Naive thymus-derived CD8-positive, alpha-beta T cell (primary cell): Measurements from ENCODE around the gene TRABD2B. TPM values are rescaled to one million over a fixed set of nuclear protein-coding genes. Genes with fewer than 3 reads are reported as not detected.
A peak's percentile ranks its signal among the peaks of the same experiment; 100 is the strongest.

Experiments
- ATAC-seq, 2 donors: fragments of 150-1000 bp; cut with Tn5 transposase in 1 of 2; sonication (Bioruptor Pico), chemical (Tn5 transposase) in 1 of 2; 1 replicate in 1 of 2; 2 replicates in 1 of 2; pipeline ENCODE4 v1.10.0; 2021; ENCODE audit warnings: mild to moderate bottlenecking in 2 of 2, moderate library complexity in 2 of 2
- POLR2A ChIA-PET: fragments of 350-600 bp; sonication (Branson Sonifier 250); formaldehyde crosslinking; loops from one replicate; lab custom pipeline; 2021; ENCODE audit warnings: antibody characterized with exemption; lab: Charles Lee
- DNase-seq, 10 donors: peaks; one replicate each; pipeline versions ENCODE4 v3.0.0 to v3.0.0-alpha.2; 2020 to 2022
- H3K27ac Mint-ChIP-seq, 10 donors: one replicate each; pipeline ENCODE4 v1.8.0; 2020 to 2022; ENCODE audit warnings: mild to moderate bottlenecking in 10 of 10, mixed read lengths in 10 of 10, moderate library complexity in 4 of 10, inconsistent platforms in 1 of 10
- H3K27me3 Mint-ChIP-seq, 5 donors: one replicate each; pipeline ENCODE4 v1.8.0; 2021 to 2022; ENCODE audit warnings: mixed read lengths in 5 of 5
- H3K36me3 Mint-ChIP-seq, 3 donors: one replicate each; pipeline ENCODE4 v1.8.0; 2020 to 2022; ENCODE audit warnings: mixed read lengths in 3 of 3, mild to moderate bottlenecking in 2 of 3, inconsistent platforms in 1 of 3
- H3K4me1 Mint-ChIP-seq, 4 donors: one replicate each; pipeline ENCODE4 v1.8.0; 2021 to 2022; ENCODE audit warnings: mixed read lengths in 4 of 4
- H3K4me3 Mint-ChIP-seq, 10 donors: one replicate each; pipeline ENCODE4 v1.8.0; 2020 to 2022; ENCODE audit warnings: mild to moderate bottlenecking in 10 of 10, mixed read lengths in 10 of 10, moderate library complexity in 6 of 10, inconsistent platforms in 1 of 10
- H3K9me3 Mint-ChIP-seq, 9 donors: one replicate each; pipeline ENCODE4 v1.8.0; 2020 to 2022; ENCODE audit warnings: mixed read lengths in 9 of 9, mild to moderate bottlenecking in 3 of 9, inconsistent platforms in 1 of 9, moderate library complexity in 1 of 9
- polyA plus RNA-seq, 3 donors: library from polyadenylated mRNA; unstranded; fragments of 300-500 nt; fragmentation: Illumina TruSeq; gene quantifications; one replicate each; pipeline ENCODE4 v1.2.3, GENCODE V29; 2021
- total RNA-seq, 8 experiments: library from RNA in 2 of 8; stranded (reverse) in 2 of 8; gene quantifications; one replicate each; pipeline ENCODE4 v1.2.3 and lab custom pipeline; 2021 to 2026

TRABD2B gene
- total RNA-seq: not detected
- polyA plus RNA-seq: not detected
- 0 to 0.17 (median 0) reads per million in 6 experiments for total RNA-seq (lab: John Stamatoyannopoulos, UW)

DNA sequence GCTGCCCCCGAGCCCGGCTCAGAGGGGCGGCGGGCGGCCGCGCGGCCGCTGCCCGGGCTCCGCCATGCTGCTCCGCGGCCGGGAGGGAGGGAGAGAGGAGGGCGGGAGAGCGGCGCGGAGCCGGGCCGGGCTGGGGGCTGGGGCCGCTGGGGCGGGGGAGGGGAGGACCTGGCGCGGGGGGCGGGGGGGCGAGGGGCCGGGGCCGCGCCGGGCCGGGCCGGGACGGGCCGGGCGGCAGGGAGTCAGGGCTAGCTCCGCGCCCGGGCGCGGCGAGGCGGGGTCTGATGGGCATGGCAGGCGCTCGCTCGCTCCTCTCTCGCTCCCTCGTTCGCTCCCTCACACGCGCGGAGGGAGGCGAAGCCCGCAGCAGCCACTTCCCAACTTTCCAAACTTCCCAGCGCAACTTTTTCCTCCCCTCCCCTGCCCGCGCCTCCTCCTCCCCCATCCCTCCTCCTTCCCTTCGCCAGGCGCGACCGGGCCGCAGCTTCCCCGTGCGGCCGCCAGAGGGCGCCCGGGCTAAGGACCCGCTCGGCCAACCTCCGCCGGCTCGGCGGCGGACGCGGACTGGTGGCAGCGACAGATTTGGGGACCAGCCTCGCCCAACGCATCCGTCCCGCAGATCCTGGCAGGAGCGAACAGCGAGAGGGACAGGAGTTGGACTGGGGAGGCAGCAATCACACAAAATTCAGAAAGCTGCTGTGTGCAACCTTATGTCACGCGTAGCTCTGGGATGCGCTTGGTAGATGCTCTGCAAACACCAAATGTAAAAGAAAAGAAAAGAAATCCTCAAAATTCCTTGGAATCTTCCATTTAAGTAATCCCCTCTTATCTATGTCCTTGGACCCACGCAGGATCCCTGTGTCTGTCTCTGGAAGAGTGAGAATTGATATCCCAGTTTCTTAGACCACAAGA, at the start of gene TRABD2B:
Gene TRABD2B (minus strand): TSS at position 97 of the 912 bp plus-strand sequence.
- peak within 1 kb of the TSS in 1 of 10 donors; percentile 24 for H3K27ac Mint-ChIP-seq
- ATAC-seq (peak; percentile 64 to 80), DNase-seq (peak; percentile 27 to 68 (median 54))
- H3K9me3 Mint-ChIP-seq: peaks cover 0 to 2% (median 0%) of the 10 kb centered on the region in 9 donors
- peaks cover 39 to 67% (median 58%) of the 10 kb centered on the region in 5 donors for H3K27me3 Mint-ChIP-seq
- POLR2A ChIA-PET: no interaction called here
- peak within 1 kb of the TSS; percentile 63 to 88 (median 76) for H3K4me3 Mint-ChIP-seq
- H3K36me3 Mint-ChIP-seq: peaks cover 0 to 7% (median 0%) of the 10 kb centered on the region in 3 donors
- H3K4me1 Mint-ChIP-seq: peaks cover 3 to 12% (median 8%) of the 10 kb centered on the region in 4 donors

DNA sequence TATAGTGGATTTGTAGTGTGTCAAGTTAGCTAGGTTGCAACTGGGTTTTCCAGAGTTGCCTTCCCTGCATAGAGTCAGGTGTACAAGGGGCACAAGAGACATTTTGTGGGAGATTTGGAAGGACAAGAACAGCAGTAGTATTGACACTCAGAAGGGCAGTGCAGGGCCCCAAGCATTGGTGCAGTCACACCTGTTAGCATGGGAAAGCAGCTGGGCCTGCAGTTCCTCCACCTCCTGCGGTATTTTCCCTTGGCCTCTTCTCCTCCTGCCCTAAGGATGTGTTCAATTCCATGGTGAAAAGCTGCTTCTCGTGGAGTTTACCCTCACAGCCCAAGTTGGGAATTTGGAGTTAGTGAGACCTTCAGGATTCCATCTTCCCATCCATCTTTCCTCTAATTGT, 47.1 kb upstream of the TRABD2B start:
- Mint-ChIP-seq H3K4me1 (no peaks in the 10 kb centered on the region), H3K36me3 (no peaks in the 10 kb centered on the region), H3K27me3 (peaks cover 0 to 11% (median 9%) of the 10 kb centered on the region in 5 donors), H3K27ac (no peak overlapping the region), H3K9me3 (no peaks in the 10 kb centered on the region), H3K4me3 (no peak overlapping the region)
- ATAC-seq (no peak), DNase-seq (no peak)
- POLR2A ChIA-PET: no interaction called here

DNA sequence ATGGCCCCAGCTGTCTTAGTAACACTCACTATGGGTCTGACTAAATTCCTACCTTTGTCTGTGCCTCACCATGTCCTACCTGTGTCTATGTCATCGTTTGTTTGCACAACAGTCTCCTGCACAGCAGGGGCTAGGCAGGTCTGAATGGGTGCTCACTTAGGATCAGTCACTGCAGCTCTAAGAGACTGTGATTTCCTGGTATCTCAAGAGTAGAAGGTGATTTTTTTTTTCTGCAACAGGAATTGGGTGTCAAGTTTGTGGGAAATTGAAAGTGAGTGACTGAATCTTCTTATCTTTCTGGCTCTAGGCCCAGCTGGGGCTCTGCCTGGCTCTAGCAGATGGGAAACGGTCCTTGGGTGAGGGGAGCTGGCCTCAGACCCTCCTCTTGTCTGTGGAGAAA, 46.4 kb upstream of the TRABD2B start:
- ATAC-seq: no peak
- POLR2A ChIA-PET: no interaction called here

DNA sequence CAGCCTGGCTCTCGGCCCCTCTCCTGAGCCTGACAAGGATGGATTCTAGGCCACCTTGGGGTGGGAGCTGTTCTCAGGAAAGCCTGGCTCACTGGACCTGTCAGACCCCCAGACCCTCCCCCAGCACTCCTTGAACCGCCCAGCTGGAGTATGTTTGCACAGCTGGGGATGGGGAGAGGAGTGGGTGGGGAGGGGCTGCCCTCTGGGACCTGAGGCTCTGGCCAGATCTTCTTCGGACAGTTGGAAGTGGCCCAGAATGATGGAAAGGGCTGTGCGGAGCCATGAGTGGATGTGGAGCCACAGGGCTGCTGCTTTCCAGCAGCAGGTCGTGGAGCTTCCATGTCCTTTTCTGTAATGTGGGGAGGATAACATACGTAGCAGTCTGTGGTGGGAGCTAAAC, 43.0 kb upstream of the TRABD2B start:
- Mint-ChIP-seq H3K27me3 (peaks cover 0 to 21% (median 15%) of the 10 kb centered on the region in 5 donors), H3K36me3 (no peaks in the 10 kb centered on the region), H3K4me1 (peaks cover 0 to 2% (median 0%) of the 10 kb centered on the region in 4 donors), H3K4me3 (no peak overlapping the region), H3K9me3 (no peaks in the 10 kb centered on the region), H3K27ac (peak overlapping the region in 1 of 10 donors; percentile 42)
- no peak for ATAC-seq
- DNase-seq: no peak
- POLR2A ChIA-PET: no interaction called here

More for the DNA sequence above, 46.4 kb upstream of the TRABD2B start:
- Mint-ChIP-seq H3K4me3 (no peak overlapping the region), H3K36me3 (no peaks in the 10 kb centered on the region), H3K4me1 (no peaks in the 10 kb centered on the region), H3K27me3 (peaks cover 0 to 11% (median 9%) of the 10 kb centered on the region in 5 donors), H3K9me3 (no peaks in the 10 kb centered on the region), H3K27ac (no peak overlapping the region)
- no peak for DNase-seq

DNA sequence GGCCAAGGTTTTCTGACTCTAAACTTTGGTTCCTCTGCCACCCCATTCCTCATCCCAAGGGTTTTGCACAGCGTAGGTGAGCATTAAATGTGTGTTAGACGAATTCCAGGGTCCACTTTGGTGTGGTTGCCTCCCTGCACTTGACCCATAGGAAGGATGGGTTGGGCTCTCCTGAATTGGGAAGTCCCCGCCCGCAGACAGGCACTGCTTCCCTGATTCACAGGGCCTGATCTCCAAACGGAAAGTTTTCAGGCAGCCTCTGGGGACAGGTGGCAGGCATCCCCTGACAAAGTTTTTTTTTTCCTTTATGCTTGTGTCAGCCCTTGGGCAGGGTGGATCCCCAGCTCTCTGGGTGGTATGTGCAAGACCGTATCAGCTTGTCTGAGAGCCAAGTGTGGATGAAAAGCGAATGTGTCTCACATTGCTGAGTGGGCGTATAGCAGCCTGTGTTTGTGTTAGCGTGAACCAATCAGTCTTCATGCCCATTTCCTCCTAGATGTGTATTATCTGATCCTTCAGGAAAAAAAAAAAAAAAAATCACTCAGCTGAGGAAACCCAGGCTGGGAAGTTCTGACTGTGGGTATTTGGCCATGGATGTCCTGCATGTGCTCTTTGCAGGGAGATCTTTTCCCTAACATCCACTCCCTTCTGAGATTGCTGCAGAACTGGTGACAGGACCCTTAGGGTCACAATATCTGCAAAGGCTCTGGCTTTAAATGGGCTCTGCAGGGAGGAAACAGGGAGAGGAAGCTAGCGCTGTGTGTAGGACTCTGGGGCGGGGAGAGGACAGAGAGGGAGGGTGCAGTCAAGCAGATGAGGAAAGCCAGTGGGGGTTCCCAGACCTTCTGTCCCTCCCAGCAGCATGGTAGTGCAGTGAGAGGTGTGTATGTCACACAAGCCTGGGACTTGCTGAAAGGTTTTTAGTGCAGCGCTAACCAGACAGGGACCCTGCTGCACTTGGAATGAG, 42.2 kb upstream of the TRABD2B start:
- H3K4me1 Mint-ChIP-seq: peaks cover 0 to 2% (median 0%) of the 10 kb centered on the region in 4 donors
- H3K27ac Mint-ChIP-seq: no peak overlapping the region
- ATAC-seq: no peak
- DNase-seq: no peak
- H3K9me3 Mint-ChIP-seq: no peaks in the 10 kb centered on the region
- no peaks in the 10 kb centered on the region for H3K36me3 Mint-ChIP-seq
- H3K27me3 Mint-ChIP-seq: peaks cover 0 to 21% (median 17%) of the 10 kb centered on the region in 5 donors
- H3K4me3 Mint-ChIP-seq: no peak overlapping the region
- POLR2A ChIA-PET: no interaction called here

DNA sequence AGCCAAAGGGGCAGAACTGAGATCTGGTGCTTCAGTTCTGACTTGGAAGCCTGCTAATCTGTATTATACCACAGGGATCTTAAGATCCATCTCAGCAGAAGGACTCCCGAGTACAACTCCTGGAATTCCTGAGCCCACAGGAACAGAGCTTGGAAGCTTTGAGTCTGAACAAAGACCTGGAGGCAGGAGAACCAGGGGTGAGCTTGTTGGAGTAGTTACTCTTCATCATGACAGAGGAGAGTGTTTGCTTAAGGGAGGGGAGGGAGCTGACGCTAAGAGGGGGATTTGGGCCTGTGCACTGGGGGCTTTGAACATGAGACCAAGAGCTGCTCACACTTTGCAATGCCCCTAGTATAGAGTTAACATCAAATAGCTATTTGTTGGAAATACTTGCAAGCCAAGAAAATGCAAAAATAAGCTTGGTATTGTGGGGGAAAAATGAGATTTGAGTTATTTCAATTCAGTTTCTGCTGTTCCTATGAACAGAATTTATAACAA, 41.1 kb upstream of the TRABD2B start:
- Mint-ChIP-seq H3K27me3 (peaks cover 0 to 21% (median 17%) of the 10 kb centered on the region in 5 donors), H3K9me3 (no peaks in the 10 kb centered on the region), H3K27ac (no peak overlapping the region), H3K4me3 (no peak overlapping the region), H3K4me1 (peaks cover 0 to 2% (median 0%) of the 10 kb centered on the region in 4 donors), H3K36me3 (no peaks in the 10 kb centered on the region)
- POLR2A ChIA-PET: no interaction called here
- ATAC-seq: no peak
- no peak for DNase-seq

DNA sequence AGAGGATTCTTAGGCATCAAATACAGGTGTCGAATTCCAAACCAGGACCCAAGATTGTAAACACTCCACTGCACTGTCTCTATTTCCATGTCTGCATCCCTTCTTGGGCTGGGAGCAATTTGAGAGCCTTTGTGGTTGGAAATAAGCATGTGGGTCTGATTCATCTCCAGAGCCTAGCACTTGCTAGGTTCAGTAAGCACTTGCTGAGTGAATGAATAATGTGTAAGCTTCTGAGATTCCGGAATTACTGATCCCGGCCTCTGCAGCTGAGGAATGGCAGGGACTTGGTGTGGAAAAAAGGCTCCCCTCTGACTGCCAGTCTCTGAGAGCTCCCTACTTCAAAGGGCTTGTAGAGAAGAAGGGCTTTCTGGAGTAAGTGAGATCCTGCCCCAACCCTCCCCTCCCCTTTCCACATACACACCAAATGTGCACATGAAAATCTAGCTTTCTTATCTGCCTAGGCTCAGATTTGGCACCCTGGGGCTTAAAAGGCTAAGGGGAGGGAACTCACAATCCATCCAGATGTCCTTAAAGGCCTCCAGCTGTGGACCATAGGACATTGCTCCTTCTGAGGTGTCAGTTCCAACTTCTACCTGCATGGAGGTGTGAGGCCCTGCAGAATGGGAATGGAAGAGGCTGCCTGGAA, 39.6 kb upstream of the TRABD2B start:
- DNase-seq: no peak
- POLR2A ChIA-PET: no interaction called here
- peaks cover 0 to 21% (median 17%) of the 10 kb centered on the region in 5 donors for H3K27me3 Mint-ChIP-seq
- ATAC-seq: no peak
- no peaks in the 10 kb centered on the region for H3K36me3 Mint-ChIP-seq
- H3K9me3 Mint-ChIP-seq: no peaks in the 10 kb centered on the region
- no peak overlapping the region for H3K4me3 Mint-ChIP-seq
- no peak overlapping the region for H3K27ac Mint-ChIP-seq
- peaks cover 0 to 2% (median 0%) of the 10 kb centered on the region in 4 donors for H3K4me1 Mint-ChIP-seq

DNA sequence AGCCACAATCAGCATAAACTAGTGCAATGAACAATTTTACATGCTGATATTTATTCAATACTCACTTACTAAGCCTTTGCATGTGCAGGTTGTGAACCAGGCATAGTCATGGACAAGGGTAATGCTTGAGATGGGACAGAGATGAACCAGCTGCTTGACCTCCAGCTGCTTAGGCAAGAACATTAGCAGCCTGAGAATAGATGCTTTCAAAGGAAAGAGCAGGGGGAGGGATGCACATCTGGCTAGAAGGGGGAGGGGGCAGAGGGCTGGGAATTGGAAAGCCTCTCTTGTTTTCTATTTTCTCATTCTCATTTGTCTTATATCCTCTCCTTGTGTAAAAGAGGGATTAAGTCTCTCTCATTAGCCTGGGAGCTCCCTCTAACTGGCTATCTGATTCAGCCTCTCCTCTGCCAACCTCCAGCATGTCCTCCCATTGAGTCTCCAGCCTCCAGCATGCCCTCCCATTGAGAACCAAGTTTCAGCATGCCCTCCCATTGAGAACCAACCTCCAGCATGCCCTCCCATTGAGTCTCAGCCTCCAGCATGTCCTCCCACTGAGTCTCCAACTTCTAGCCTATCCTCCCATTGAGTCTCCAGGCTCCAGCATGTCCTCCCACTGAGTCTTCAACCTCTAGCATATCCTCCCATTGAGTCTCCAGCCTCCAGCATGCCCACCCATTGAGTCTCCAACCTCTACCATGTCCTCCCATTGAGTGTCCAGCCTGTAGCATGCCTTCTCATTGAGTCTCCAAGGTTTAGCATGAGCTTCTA, 38.4 kb upstream of the TRABD2B start:
- H3K4me3 Mint-ChIP-seq: no peak overlapping the region

DNA sequence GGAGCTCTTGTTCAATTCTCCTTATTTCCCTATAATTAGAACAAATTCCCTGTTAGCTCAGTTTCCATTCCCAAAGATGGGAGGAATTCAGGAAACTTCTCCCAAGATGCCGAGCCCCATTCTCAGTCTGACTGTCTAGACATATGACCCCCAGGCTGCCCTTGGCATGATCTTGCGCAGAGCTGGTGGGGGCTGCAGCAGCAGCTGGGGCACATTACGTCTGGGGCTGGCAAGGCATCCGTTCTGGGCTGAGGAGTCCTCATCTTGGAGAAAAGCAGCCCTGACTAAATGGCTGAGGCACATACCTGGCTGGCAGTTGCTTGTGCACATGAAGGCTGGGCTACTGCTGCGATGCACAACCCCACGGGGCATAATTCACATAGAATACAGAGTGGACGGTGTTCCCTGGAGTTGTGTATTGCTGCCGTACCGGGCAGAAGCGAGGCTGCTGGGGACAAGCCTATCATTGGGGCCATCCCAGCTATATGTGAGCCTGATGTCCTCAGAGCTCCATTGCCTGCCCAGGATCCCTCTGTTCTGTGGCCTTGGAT, 36.4 kb upstream of the TRABD2B start:
- no peak overlapping the region for H3K4me3 Mint-ChIP-seq
- ATAC-seq: no peak
- H3K9me3 Mint-ChIP-seq: no peaks in the 10 kb centered on the region
- POLR2A ChIA-PET: no interaction called here
- H3K27ac Mint-ChIP-seq: no peak overlapping the region
- H3K27me3 Mint-ChIP-seq: peaks cover 0 to 27% (median 12%) of the 10 kb centered on the region in 5 donors
- no peaks in the 10 kb centered on the region for H3K36me3 Mint-ChIP-seq
- DNase-seq: no peak
- peaks cover 0 to 2% (median 0%) of the 10 kb centered on the region in 4 donors for H3K4me1 Mint-ChIP-seq

More for the DNA sequence above, 38.4 kb upstream of the TRABD2B start:
- Mint-ChIP-seq H3K9me3 (no peaks in the 10 kb centered on the region), H3K36me3 (no peaks in the 10 kb centered on the region), H3K27me3 (peaks cover 0 to 21% (median 16%) of the 10 kb centered on the region in 5 donors), H3K27ac (no peak overlapping the region), H3K4me1 (peaks cover 0 to 2% (median 0%) of the 10 kb centered on the region in 4 donors)
- DNase-seq: no peak
- ATAC-seq: no peak
- POLR2A ChIA-PET: no interaction called here

DNA sequence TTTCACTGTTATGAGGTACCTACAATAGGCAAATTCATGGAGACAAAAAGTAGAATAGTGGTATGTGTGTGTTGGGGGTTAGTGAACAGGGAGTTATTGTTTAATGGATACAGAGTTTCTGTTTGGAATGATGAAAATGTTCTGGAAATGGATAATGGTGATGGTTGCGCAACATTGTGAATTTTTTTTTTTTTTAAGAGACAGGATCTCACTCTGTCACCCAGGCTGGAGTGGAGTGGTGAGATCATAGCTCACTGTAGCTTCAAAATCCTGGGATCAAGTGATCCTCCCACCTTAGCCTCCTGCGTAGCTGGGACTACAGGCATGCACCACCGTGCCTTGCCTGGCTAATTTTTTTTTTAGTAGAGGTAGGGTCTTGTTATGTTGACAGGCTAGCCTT, 34.5 kb upstream of the TRABD2B start:
- Mint-ChIP-seq H3K36me3 (no peaks in the 10 kb centered on the region), H3K27me3 (peaks cover 0 to 20% (median 8%) of the 10 kb centered on the region in 5 donors), H3K9me3 (no peaks in the 10 kb centered on the region), H3K4me3 (no peak overlapping the region), H3K4me1 (peaks cover 0 to 2% (median 0%) of the 10 kb centered on the region in 4 donors), H3K27ac (no peak overlapping the region)
- no peak for ATAC-seq
- no peak for DNase-seq
- POLR2A ChIA-PET: no interaction called here

DNA sequence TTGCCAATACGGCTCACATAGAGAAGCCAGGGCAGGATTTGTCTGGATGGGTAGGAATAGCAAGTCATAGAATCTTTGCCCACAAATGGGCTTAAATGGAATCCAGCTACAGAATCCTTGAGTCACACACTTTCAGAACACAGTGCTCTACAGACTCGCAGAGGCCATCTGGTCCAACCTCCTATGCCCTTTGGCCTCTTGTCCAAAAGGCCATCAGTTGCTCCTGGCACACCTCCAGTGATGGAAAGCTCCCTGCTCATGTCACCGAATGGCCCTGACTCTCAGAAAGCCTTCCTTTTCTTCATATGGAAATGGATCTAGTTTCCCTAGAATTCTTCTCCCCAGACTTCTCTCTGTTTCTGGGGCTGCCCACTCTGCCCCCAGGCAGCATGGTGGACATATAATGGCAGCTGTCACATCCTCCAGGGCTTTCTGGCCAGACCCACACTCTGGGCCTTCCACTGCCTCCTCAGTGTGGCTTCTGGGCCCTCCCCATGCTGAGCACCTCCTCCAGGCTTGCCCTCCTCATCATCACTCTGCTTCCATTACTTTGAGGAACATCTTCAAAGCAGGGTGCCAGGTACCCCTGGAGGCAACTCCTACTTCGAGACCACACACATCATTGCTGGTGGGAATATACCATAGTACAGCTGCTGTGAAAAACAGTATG, 33.6 kb upstream of the TRABD2B start:
- DNase-seq (no peak), ATAC-seq (no peak)
- no peaks in the 10 kb centered on the region for H3K36me3 Mint-ChIP-seq
- no peak overlapping the region for H3K4me3 Mint-ChIP-seq
- POLR2A ChIA-PET: no interaction called here
- peaks cover 0 to 14% (median 6%) of the 10 kb centered on the region in 5 donors for H3K27me3 Mint-ChIP-seq
- peak overlapping the region in 1 of 10 donors; percentile 20 for H3K27ac Mint-ChIP-seq
- H3K9me3 Mint-ChIP-seq: no peaks in the 10 kb centered on the region
- no peaks in the 10 kb centered on the region for H3K4me1 Mint-ChIP-seq
